CD4-positive, alpha-beta T cell treated with Interleukin-4 for 1 hour (primary cell): ENCODE data around the gene MYO1D.
"Not testable (repeated sequence)": the region's sequence is repeated elsewhere in the genome, so short reads cannot be mapped to it uniquely, and the experiment has no call there.

Source experiments
- DNase-seq, 2 donors: peaks; one replicate each; pipeline ENCODE4 v3.0.0-alpha.2; 2020 to 2022

MYO1D gene

DNA sequence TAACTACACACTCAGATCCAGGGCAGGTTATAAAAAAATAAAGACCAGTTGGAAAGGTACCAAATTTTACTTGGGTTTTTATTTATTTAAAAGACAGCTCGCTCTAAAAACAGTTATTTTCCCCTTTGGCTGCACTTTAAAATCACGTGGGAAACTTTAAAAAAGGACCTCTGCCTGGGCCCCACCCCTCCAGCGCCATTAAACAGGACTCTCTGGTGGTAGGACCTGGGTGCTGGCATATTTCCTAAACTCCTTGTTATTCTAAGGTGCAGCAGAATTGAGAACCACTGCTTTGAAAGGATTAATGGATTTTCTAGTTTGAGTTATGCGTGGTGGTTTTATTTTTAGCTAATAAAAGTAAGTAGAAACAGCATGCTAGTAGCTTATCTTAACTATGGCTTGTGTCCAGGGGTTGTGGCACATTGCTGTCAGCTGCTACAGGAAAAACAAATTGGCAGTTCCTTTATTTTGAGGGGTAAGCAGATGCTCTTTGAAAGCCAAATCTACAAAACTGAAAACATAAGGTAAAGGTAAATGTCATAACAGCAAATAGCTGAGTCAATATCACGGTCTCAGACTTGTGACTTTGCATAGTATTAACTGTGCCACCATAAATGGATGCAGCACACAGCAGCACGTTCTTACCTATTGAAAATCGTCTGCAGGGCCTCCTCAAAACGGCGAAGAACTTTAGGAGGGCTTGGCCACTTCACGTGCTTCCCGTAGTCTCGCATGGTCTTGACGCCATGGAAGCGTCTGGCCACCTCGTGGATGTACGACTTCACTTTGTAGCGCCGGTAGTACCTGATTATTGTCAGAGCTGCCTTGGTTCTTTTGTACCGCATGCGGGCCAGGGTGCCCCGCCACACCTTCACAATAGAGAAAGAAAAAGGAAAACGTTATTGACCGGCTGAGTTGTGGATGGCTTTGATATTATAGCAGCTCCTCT, 218.2 kb downstream of the MYO1D start:
- DNase-seq: no peak

DNA sequence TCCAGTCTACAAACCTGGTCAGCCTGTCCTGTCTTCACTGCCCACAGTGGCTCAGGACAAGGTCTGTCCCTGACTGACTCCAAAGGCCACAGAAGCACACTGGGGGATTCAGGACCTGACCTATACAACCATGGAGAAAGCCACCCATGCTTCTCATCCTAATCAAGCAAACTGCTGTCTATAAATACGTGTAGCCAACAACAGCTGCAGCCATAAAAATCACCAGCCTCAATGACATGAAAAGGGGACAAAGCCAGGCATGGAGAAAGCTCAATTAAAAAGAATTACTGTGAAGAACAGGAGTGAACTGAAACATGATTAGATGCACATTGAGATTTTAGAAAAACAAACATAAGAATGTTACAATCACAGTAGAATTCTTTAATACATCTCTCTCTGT, 220.0 kb downstream of the MYO1D start:
- no peak for DNase-seq

DNA sequence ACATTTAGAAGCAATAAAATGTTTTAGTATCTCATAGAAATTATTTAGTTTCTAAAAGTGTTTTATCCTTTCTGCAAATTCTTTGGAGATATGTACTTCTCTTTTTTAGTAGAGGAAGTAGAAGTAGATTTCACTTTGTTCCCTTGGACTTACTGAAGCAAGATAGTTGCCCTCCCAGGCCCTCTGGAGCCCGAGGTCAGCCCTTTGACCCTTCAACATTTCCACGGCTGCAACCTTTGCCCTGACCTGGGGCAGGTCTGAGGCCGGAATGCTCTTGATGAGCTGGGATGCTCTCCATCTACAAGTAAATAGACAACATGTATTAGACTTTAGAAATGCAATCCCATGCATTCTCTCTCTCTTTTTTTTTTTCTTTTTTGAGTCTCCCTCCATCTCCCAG, 222.6 kb downstream of the MYO1D start:
- DNase-seq: no peak

DNA sequence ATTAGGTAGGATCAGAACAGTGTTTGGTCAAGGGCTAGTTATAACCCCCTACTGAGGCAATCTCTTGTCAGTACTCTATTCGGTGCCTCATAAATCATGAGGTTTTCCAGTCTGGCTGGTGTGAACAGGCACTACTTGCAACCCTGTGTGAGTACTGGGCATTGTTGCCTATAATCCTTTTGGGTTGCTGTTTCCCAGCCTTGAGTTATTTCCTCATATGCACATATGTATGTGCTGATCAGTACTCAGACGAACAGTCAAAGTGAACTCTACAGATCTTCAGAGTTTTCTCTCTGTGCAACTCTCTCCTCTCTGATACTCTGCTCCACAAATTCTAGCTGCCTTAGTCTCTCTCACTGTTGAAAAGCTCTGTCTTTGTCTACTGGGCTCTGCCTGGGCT, 225.8 kb downstream of the MYO1D start:
- DNase-seq: no peak

DNA sequence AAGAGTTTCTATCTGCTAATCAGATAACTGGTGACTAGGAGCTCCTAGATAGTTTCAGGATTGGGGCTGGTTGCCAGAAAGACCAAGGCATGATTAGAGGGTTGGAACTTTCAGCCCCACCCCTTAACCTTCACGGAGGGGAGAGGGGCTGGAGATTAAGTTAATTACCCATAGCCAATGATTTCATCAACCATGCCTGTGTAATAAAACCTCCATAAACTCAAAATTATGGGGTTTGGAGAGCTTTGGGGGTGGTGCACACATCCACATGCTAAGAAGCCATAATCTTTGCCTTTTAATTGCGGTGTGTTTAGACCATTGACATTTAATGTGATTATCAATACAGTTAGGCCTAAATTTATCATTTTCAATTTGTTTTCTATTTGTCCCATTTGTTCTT, 228.5 kb downstream of the MYO1D start:
- DNase-seq: no peak

DNA sequence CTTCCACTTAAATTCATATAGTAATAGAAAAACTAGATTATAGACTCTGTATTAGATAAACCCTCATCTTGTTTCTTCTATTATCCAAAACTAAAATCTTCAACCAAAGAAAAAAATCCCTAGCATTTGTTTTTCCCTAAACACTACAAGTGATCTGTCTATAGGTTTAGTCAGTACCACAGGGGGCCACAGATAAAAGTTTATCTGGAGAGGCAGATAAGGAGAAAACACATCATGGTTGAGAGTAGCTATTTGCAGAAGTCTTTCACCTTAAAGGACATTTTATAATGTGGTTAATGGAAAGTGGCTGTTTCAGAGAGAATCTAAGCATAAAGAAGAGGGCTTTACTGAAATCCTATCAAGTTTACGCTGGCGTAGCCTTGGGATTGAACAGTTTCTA, 230.0 kb downstream of the MYO1D start:
- no peak for DNase-seq

DNA sequence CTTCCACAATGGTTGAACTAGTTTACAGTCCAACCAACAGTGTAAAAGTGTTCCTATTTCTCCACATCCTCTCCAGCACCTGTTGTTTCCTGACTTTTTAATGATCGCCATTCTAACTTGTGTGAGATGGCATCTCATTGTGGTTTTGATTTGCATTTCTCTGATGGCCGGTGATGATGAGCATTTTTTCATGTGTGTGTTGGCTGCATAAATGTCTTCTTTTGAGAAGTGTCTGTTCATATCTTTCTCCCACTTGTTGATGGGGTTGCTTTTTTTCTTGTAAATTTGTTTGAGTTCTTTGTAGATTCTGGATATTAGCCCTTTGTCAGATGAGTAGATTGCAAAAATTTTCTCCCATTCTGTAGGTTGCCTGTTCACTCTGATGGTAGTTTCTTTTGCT, 235.4 kb downstream of the MYO1D start:
- DNase-seq: not testable (repeated sequence)

DNA sequence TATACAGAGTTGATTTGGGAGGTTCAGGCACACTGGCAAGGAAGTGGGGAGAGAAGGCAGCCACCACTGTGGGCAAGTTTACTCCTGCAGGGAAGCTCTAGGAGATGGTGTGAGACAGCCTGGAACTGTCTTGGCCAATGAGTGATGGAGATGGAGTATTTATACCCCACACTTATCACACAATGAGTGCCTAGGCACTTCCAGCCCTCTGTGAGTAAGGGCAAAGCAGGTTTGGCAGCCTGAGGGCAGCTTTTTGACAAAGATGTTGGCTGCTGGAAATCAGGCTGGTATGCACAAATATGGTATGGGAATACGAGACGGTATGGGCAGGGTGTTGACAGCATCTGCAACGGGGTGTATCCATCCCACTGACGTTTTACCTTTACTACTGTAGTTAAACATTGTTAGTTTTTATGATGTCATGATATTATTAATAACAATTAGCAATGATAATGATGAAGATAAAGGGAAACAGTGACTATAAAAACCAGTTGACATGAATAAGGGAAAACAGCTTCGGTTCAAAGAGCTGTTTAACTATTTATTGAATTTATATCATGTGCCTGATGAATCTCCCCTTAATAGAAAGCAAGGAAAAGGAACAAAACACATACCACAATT, 240.2 kb downstream of the MYO1D start:
- no peak for DNase-seq

DNA sequence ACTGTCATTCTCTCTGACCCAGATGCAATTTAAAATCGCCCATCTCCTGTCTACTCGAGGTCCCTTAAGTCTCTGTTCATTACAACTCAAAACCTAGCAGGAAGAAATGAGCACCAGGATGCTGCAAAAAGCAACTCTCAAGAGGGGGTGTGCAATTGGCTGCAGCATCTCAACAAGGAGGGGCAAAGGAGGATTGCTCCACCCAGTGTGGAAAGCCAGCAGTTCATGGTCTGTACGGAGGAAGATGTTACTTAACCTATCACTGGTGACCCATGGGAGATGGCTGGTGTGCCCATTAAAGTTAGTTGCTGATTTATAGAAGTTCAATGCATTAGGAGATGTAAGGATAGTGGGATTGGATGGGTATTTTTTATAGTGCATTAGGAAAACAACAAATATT, 242.8 kb downstream of the MYO1D start:
- DNase-seq: no peak

DNA sequence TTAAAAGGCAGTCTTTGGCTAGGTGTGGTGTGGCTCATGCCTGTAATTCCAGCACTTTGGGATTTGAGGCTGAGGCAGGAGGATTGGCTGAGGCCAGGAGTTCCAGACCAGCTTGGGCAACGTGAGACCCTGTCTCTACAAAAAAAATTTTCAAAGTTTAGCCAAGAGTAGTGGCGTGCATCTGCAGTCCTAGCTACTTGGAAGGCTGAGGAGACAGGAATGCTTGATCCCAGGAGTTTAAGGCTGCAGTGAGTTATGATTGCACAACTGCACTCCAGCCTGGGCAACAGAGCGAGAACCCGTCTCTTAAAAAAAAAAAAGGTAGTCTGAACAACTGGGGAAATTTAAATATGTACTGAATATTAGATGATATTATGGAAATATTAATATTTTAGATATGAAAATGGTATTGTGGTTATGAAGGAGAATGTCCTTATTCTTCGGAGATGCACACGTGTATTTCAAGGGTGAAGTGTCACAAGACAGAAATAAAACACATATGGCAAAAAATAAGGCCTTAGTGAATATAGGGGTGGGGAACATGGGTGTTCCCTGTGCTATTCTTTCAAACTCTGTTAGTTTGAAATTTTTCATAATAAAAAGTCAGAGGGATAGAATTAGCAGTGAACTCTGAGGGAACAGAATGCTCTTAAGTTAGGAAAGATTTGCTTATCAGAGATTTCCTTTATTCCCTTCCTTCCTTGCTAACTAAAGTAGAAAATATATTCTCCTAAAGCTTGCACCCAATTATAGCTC, 245.4 kb downstream of the MYO1D start:
- no peak for DNase-seq

DNA sequence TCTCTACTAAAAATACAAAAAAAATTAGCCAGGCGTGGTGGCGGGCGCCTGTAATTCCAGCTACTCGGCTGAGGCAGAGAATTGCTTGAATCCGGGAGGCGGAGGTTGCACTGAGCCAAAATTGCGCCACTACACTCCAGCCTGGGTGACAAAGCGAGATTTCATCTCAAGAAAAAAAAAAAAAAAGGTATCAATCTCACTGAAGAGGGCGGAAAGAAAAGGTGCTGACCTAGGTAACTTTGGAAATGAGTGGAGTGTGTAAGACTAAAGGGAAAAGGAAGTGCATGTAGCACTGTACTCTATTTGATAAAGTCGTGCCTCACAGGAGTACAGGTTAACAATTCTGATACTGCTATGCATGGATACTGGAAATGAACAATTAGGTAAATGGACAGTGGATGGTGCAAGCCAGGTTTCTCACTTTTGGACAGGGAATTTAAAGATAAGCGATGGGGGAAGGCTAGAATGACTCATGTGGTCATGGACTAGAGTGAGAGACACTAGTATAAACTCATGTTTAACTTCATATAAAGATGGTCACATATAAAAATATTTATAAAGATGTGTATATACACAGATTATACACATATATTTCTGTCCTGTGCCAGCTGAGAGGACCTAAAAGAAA, 247.2 kb downstream of the MYO1D start:
- no peak for DNase-seq

DNA sequence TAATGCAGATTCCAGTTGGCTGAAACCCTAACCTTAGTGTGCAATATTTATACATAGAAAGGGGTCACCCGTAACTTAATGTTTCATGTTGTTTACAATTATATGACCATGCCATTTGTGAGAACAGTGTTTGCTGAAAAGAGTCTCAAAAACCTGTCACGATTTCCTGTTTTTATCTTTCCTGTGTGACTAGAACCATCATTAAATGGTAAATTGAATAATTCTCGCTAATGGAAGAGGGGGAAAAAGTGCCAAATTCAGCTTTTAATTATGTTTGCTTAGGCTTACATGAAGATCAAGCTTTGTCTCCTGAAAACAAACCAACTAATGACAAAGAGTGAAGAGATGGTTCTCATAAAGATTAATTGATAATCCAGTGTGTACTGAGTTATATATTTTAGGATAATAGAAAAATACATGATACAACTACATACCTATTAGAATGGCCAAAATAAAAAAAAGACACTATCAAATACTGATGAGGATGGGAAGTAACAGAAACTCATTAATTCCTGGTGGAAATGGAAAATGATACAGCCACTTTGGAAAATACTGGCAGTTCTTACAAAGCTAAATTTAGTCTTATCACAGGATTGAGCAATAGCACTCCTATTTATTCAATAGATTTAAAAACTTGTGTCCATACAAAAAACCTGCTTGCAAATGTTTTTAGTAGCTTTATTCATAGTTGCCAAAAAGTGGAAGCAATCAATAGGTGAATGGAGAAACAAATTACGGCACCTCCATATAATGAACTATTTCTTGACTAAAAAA, 248.5 kb downstream of the MYO1D start:
- DNase-seq: no peak

DNA sequence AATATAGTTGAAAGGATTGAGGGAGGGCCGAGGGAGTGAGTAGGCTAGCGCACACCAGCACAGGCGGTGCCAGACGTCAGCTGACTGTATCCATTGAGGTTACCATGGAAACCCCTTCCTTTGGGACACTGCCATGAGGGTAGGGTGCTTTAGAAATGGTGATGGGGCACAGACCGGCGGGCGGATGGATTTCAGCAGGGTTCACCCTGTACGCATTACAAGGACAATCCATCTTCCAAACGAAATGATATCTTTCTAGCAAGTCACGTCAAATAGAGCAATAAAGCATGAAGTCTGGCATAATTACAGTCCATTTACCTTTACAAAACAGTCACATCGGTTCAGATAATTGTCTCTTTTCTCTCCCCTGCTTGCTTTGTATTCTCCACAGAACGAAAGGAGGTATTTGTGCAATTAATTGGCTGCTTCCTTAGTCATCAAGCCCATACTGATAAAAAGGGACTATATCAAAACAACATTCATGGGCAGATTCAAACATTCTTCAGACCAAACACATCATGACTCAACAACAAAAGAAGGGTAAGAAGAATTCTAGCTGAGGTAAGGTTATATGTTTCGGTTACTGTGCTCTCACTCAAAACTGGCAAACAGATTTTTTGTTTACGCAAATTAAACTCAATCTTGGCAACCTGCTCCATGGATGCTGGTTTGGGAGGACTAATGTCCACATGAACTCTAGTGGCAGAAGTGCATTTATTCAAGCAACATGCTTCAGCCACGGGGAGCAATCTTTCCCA, 249.5 kb downstream of the MYO1D start:
- DNase-seq: no peak

DNA sequence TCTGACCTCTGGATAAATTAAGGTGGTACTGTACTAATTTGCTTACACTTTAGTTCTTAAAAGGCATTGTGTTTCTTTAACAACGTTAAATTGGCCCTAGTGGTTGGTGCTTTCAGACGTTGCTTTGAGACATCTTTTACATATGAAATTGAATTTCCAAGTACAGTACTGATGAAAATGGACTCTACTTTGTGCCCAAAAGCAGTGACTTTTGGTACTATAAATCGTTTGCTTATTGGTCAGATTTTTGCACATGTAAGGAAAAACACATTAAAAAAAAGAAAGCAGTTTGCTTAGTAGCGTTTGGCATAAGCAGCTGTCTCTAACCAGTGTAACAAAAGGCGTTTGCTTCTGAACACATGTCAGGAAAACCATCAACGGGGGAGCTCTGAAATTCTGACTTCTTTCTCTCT, 250.5 kb downstream of the MYO1D start:
- no peak for DNase-seq

DNA sequence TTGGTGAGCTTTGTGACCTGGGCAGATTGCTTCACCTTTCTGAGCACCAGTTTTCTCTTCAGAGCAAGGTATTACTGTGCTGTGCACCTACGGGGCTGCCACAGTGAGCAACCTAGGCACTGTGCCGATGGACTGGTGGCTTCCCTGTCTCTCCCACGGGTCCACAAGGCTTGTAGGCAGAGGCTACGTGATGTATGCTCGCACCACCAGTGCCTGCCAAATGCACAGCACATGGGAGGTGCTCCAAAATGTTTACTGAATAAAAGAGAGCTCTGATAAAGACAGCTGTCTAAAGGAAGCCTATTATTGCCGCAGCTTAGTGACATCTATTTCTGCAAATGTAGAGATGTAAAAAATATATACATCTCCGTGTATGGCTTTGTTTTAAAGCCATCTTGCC, 251.0 kb downstream of the MYO1D start:
- no peak for DNase-seq

DNA sequence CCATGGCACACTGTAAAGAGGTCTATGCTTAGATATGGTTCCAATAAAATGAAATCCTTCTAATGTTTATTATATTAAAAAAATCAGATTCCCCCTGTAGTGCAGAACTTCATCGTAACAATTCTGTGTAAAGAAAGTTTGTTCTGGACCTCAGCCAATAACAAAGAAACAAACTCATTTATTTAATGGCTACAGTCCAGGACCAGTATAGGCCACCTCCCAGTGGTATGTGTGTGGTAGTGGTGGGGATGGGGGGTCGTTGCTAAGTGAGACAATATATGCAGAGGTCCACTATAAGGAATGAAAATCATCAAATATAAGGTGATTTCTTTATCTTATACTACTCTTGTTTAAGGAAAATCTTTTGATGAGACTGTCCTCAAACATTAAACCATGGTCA, 253.7 kb downstream of the MYO1D start:
- DNase-seq: no peak

DNA sequence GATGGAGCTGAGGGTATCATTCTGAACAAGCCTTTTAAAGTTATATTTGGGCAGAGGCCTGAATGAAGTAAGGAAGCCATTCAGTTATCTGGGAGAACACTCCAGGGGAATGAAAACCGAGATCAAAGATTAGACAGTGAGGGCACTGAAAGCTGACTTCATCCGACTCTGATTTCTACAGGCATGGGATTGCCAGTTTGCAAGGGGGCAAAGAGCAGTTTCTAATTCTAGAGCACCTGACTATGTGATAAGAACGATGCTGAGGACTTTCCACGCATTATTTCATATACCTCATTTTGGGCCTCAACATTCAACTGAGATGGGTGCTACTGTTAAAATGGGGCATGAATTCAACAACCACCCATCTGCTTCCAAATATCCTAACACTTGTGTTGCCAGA, 254.4 kb downstream of the MYO1D start:
- DNase-seq: no peak

DNA sequence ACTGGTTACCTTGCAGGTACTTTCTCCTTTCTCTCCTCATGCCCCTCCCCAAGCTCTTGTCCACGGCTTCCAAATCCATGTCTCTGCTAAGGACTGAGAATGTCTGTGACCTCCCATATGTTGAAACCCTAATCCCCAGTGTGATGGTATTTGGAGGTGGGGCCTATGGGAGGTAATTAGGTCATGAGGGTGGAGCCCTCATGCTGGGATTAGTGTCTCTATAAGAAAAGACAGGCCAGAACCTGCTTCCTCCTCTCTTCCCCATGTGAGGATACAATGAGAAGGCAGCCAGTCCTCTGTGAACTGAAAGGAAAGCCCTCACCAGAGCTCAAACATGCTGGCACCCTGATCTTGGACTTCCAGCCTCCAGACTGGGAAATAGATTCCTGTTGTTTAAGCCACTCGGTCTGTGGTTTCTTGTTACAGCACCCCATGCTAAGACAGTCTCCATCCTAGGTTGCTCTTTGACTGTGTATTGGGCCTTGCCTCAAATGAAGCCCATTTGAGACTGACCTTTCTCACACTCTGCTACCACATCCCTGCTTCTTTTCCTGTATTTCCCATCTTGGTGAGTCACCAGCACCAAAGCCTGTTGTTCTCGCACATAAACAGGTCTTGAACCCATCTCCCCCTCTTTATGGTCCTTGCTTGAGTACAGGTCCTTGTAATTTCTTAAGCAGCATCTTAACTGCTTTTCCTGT, 255.2 kb downstream of the MYO1D start:
- no peak for DNase-seq

DNA sequence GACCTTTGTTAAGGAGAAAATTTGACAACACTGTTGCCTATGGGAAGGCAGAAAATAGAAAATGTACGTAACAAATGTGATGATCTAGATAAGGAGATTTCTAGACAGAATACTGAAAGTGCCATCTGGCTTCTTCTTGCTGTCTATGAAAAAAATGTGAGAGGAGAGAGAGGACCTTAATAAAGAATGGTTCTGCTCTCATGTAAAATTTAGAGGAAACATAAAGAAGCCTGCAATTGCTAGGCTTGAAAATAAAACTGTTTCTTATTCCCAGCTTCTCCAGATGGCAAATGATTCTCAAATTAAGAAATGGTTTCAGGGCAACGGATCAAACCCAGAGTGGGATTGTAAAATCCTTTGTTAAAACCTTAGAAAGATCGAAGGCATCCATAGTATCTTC, 261.6 kb downstream of the MYO1D start:
- DNase-seq: no peak

DNA sequence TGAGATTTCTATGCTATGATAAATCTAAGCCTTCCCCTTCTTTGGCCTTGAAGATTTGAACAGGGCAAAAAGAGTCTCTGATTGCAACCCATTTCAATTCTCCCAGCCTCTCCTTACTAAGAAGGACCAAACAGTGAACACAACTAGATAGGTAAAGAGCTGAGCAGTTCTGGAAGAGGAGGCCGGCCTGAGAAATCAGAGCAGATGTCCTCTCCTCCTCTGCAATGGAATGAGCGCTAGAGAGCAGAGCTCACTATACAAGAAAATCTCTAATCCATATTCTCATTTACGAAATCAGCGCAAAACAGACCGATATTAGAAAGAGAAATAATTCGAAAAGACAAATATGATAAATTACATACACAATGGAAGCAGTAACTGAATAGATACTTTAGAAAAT, 266.0 kb downstream of the MYO1D start:
- DNase-seq: no peak
